Subcutaneous adipose tissue (tissue), 4 donors: ENCODE measurements around the gene SLC47A2. TPM values are rescaled to one million over a fixed set of nuclear protein-coding genes. Genes with fewer than 3 reads are reported as not detected.

Experiments used
- total RNA-seq, 4 donors: library from RNA; depleted of rRNA; stranded (reverse); fragments of >200 nt; gene quantifications; one replicate each; pipeline ENCODE4 v1.1.0, GENCODE V29; 2016
- TF ChIP-seq, protein P1 (sequence below): fragments of 450-650 bp; IDR thresholded peaks from one replicate; pipeline ENCODE4 v1.5.1; 2016; ENCODE audit warnings: low read depth, mild to moderate bottlenecking, control low read depth, antibody characterized with exemption, moderate library complexity

The SLC47A2 gene
- total RNA-seq, 4 donors from 2014 or later = not detected

DNA sequence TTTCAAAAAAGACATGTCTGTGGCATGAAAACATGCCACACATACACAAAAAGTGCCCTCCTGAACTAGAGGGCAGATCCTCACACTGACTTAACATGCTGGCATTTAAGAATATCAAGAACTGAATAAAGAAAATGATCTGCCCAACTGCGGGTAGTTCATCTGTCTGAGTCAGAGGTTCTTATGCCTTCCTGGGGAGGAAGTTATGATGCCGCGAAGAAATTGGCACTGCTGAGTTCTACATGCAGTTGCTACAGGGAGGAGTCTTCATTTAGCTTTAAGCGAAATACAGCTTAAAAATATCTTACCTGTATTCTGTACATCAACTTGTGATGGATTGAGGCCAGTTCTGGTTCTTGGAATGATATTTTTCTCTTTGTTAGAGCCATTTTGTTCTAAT lies 61.5 kb downstream of the SLC47A2 start:
- TF ChIP-seq, protein P1, sequence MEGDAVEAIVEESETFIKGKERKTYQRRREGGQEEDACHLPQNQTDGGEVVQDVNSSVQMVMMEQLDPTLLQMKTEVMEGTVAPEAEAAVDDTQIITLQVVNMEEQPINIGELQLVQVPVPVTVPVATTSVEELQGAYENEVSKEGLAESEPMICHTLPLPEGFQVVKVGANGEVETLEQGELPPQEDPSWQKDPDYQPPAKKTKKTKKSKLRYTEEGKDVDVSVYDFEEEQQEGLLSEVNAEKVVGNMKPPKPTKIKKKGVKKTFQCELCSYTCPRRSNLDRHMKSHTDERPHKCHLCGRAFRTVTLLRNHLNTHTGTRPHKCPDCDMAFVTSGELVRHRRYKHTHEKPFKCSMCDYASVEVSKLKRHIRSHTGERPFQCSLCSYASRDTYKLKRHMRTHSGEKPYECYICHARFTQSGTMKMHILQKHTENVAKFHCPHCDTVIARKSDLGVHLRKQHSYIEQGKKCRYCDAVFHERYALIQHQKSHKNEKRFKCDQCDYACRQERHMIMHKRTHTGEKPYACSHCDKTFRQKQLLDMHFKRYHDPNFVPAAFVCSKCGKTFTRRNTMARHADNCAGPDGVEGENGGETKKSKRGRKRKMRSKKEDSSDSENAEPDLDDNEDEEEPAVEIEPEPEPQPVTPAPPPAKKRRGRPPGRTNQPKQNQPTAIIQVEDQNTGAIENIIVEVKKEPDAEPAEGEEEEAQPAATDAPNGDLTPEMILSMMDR = no peak

DNA sequence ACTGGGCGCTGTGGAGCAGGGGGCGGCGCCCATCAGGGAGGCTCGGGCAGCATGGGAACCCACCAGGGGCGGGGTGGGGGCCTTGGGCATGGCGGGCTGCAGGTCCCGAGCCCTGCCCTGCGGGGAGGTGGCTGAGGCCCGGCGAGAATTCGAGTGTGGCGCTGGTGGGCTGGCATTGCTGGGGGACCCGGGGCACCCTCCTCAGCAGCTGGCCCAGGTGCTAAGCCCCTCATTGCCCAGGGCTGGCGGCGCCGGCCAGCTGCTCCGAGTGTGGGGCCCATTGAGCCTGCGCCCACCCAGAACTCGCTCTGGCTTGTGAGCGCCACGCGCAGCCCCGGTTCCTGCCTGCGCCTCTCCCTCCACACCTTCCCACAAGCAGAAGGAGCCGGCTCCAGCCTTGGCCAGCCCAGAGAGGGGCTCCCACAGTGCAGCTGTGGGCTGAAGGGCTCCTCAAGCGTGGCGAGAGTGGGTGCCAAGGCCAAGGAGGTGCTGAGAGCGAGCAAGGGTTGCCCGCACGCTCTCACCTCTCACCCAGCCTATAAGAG lies 62.0 kb downstream of the SLC47A2 start:
- TF ChIP-seq, protein P1 = no peak

DNA sequence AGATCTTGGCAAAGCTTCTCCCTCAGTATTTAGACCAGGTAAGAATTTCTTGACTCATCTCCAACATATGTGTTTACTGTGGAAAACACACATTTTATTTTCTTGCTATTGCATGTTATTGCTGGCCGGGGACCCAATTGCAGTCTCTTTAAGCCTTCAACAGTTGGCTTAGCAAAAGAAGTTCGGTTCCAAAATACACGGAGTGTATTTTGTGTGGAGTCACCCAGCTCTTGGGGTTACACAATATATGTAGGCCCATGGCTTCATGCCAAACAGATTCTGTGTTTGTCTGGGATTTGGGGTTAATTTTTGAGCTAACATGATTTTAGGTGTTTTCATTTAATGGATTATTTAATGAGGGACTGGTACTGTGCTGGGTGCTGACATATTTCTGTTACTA lies 63.8 kb downstream of the SLC47A2 start:
- TF ChIP-seq, protein P1 = no peak

DNA sequence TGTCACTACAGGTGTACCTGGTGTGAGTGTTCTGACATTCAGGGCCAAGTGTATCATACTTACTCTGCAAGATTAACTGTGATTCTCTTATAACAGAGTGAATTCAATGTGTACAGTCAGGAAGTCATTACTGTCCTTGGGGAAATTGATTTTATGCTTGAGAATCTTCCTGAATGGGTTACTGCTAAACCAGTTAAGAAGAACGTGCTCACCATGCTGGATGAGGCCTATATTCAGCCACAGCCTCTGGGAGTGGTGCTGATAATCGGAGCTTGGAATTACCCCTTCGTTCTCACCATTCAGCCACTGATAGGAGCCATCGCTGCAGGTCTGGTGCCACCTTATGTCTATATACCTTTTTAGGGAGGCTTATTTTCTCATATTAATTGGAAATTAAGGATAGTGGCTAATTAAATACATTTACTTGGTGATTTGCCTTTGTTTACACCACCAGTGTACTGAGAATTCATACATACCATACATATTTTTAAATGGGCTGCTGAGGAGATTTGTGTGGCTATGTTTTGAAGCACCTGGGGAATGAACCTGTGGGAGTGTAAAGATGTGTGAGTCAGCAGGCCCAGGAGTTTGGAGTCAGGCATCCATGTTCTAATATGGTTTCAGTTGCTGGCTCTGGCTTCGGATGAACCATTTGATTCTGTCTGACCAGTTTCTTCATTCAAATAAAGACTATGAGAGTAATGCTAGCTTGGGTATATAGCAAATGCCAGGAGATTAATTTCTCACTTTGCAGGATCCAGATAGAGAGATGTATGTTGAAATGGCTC lies 64.7 kb downstream of the SLC47A2 start:
- TF ChIP-seq, protein P1 = no peak

DNA sequence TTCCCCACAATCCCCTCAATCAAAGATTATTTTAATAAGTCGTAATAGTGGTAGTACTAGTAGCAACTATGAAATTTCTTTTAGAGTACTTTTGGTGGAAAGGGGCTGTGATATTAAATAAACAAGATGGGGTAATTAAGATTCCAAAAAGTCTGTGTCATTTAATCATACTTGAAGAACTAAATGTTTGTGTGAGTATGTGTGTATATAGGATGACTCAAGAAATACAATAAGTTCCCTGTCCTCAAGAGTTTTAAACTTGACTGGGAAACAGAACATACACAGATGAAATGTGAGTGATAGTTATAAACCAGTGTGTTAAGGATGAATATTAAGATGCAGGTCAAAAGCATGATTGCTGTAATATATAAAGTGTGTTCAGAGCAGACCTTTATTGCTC lies 65.6 kb downstream of the SLC47A2 start:
- TF ChIP-seq, protein P1 = no peak

DNA sequence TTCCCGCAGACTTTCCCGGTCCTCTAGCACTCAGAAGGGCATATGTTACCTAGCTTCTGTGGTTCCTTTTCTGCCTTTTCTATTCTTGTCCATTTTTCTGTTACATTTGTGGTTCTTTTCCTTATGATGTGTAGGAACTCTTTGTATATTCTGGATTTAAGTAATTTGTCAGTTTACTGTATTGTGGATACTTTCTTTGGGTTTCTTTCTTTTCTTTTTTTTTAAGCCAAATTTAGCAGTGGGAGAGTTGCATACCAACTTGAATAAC lies 67.2 kb downstream of the SLC47A2 start:
- TF ChIP-seq, protein P1 = no peak

DNA sequence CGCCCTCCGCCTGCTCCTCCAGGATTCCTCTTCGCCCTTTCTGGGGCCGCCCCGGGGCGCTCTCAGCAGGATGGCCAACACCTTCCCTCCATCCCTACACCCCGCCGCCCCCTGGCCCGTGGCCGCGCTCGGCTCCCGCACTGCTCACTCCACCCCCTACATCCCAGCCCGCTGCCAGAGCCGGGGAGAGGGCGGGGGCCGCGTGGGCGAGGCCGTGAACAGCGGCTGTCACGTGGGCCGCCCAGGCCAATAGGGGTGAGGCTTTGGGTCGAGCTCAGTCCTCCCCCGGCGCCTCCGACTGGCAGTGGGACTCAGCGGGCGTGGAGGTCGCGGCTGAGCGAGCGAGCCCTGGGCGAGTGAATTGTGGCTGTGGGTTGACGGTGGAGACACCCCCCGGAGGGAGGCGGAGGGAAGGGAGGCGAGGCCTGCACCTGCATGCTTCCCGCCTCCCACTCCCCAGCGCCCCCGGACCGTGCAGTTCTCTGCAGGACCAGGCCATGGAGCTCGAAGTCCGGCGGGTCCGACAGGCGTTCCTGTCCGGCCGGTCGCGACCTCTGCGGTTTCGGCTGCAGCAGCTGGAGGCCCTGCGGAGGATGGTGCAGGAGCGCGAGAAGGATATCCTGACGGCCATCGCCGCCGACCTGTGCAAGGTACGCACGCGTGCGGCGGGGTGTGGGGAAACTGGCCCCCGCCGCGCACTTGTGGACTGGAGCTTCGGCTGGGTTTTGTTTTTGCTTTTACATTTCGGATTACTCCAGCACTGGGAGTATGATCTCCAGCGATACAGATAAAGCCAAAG lies 67.7 kb downstream of the SLC47A2 start, which contains the start of gene ALDH3A2:
TSS of gene ALDH3A2 (plus strand) at position 277 of the 799 bp plus-strand sequence. CDS start at position 498, 221 bp downstream.
- TF ChIP-seq, protein P1 = no peak
